Activated CD8-positive, alpha-beta T cell treated with anti-CD3 and anti-CD28 coated beads for 36 hours (primary cell): ENCODE results near the gene PRKCE. TPM values are rescaled to one million over a fixed set of nuclear protein-coding genes. Genes with fewer than 3 reads are reported as not detected.

ENCODE experiments used
- ATAC-seq: fragments of 200-7000 bp; cut with Tn5 transposase; one replicate; pipeline ENCODE4 v1.10.0; 2021; ENCODE audit warnings: mild to moderate bottlenecking, moderate library complexity
- CTCF ChIA-PET: fragments of 350-600 bp; sonication (Branson Sonifier 250); formaldehyde crosslinking; loops from one replicate; lab custom pipeline; 2021; ENCODE audit warnings: antibody characterized with exemption; lab: Charles Lee
- POLR2A ChIA-PET: fragments of 350-600 bp; sonication (Branson Sonifier 250); formaldehyde crosslinking; loops from one replicate; lab custom pipeline; 2021; ENCODE audit warnings: antibody characterized with exemption; lab: Charles Lee
- DNase-seq: peaks from one replicate; pipeline ENCODE4 v3.0.0-alpha.2; 2020
- H3K27ac Mint-ChIP-seq: one replicate; pipeline ENCODE4 v1.8.0; 2021; ENCODE audit warnings: mild to moderate bottlenecking, mixed read lengths
- H3K27me3 Mint-ChIP-seq: one replicate; pipeline ENCODE4 v1.8.0; 2021; ENCODE audit warnings: mixed read lengths
- H3K36me3 Mint-ChIP-seq: one replicate; pipeline ENCODE4 v1.8.0; 2021; ENCODE audit warnings: low read depth, mixed read lengths
- H3K4me1 Mint-ChIP-seq: one replicate; pipeline ENCODE4 v1.8.0; 2021; ENCODE audit warnings: low read depth, mixed read lengths
- H3K4me3 Mint-ChIP-seq: one replicate; pipeline ENCODE4 v1.8.0; 2021; ENCODE audit warnings: mild to moderate bottlenecking, moderate library complexity, mixed read lengths
- H3K9me3 Mint-ChIP-seq: one replicate; pipeline ENCODE4 v1.8.0; 2021; ENCODE audit warnings: mixed read lengths
- intact Hi-C: fragments of 100-400 bp; cut with micrococcal nuclease; formaldehyde crosslinking; loops from one replicate; pipeline ENCODE4 v1.10.0; 2022
- total RNA-seq, 2 experiments: library from RNA; stranded (reverse); gene quantifications; one replicate each; pipeline ENCODE4 v1.2.3, GENCODE V29; 2021
- TF ChIP-seq, protein P1 (sequence below): fragments of 200-600 bp; IDR thresholded peaks from one replicate; pipeline ENCODE4 v1.8.0; 2022; ENCODE audit warnings: antibody characterized with exemption, mild to moderate bottlenecking

The PRKCE gene
- total RNA-seq, 2 experiments from 2014 or later = 11.5 to 11.9 TPM

DNA sequence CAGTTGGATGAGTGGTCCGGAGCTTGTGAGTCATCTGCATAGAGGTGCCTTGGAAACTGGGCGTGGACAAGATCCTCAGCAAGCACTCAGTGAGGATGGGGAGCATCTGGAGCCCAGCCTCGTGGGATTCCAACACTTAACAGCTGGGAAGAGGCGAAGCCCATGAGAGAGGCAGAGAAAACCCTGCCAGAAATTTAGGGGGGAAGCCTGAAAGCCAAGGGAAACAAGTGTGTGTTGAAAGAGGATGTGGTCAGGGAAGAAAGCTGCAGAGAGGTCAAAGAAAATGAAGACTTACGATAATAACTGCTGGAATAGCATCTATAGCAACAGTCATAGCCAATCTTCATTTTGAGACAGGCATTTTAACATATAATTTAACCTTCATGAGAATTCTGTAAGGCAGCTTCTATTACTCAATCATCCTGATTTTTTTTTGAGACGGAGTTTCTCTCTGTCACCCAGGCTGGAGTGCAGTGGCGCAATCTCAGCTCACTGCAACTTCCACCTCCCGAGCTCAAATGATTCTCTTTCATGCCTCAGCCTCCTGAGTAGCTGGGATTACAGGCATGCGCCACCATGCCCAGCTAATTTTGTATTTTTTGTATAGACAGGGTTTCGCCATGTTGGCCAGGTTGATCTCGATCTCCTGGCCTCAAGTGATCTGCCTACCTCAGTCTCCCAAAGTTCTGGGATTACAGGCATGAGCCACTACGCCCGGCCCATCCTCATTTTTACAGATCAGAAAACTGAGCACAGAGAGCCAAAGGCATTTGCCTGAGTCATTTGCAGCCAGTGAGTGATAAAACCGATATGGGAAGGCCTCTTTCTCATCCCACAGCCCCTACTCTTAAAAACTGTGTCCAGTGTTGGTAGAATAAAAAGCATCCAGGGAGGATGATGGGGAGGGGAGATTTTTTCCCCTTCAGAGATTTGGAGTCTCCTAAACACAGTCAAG is 431.3 kb downstream of the PRKCE start:
- Mint-ChIP-seq H3K36me3 (peaks cover 3% of the 10 kb centered on the region), H3K4me3 (no peak overlapping the region), H3K4me1 (peaks cover 15% of the 10 kb centered on the region), H3K27me3 (no peaks in the 10 kb centered on the region), H3K27ac (no peak overlapping the region), H3K9me3 (no peaks in the 10 kb centered on the region)
- intact Hi-C loops = no loop called here
- CTCF ChIA-PET = interaction anchor here (1.0 kb wide), 1 partner anchor 20 kb away, joined by 3 read pairs; no protein-coding TSS in a partner anchor
- DNase-seq = no peak
- TF ChIP-seq, protein P1, sequence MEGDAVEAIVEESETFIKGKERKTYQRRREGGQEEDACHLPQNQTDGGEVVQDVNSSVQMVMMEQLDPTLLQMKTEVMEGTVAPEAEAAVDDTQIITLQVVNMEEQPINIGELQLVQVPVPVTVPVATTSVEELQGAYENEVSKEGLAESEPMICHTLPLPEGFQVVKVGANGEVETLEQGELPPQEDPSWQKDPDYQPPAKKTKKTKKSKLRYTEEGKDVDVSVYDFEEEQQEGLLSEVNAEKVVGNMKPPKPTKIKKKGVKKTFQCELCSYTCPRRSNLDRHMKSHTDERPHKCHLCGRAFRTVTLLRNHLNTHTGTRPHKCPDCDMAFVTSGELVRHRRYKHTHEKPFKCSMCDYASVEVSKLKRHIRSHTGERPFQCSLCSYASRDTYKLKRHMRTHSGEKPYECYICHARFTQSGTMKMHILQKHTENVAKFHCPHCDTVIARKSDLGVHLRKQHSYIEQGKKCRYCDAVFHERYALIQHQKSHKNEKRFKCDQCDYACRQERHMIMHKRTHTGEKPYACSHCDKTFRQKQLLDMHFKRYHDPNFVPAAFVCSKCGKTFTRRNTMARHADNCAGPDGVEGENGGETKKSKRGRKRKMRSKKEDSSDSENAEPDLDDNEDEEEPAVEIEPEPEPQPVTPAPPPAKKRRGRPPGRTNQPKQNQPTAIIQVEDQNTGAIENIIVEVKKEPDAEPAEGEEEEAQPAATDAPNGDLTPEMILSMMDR = no peak
- ATAC-seq = no peak
- POLR2A ChIA-PET = interaction anchor here (0.7 kb wide), 1 partner anchor 137 kb away, joined by 3 read pairs; no protein-coding TSS in a partner anchor

DNA sequence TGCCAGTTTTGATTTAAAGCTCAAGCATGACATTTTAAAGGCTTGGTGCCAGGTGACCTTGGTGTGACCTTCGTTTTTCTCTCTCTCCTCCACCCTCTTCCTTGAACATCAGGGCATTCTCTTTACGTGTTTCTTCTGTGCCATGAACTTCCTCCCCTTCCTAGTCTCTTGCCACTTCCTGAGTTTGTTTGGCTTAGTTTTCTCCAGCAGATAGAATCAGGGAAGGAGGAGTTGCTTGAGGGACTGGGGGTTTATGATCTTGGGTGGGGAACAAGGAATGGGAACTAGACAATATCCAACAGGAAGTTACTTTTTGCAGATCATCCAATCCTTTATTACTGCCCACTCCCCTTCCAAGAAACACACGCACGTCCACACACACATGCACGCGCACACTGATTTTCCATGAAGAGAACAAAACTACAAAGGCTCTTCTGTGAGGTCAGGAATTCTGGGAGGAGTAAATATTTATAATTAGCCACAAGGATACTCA is 435.1 kb downstream of the PRKCE start:
- intact Hi-C loops = no loop called here
- H3K9me3 Mint-ChIP-seq = no peaks in the 10 kb centered on the region
- DNase-seq = no peak
- H3K4me1 Mint-ChIP-seq = peaks cover 8% of the 10 kb centered on the region
- ChIA-PET CTCF (interaction anchor here (1.6 kb wide), 1 partner anchor 23 kb away, joined by 8 read pairs; no protein-coding TSS in a partner anchor), POLR2A (interaction anchor here (0.5 to 0.9 kb wide), 2 partner anchors 222 to 263 kb away, joined by 3 read pairs; no protein-coding TSS in a partner anchor)
- H3K27ac Mint-ChIP-seq = no peak overlapping the region
- H3K4me3 Mint-ChIP-seq = no peak overlapping the region
- H3K27me3 Mint-ChIP-seq = no peaks in the 10 kb centered on the region
- no peak for ATAC-seq
- peaks cover 6% of the 10 kb centered on the region for H3K36me3 Mint-ChIP-seq
- TF ChIP-seq, protein P1 = no peak

DNA sequence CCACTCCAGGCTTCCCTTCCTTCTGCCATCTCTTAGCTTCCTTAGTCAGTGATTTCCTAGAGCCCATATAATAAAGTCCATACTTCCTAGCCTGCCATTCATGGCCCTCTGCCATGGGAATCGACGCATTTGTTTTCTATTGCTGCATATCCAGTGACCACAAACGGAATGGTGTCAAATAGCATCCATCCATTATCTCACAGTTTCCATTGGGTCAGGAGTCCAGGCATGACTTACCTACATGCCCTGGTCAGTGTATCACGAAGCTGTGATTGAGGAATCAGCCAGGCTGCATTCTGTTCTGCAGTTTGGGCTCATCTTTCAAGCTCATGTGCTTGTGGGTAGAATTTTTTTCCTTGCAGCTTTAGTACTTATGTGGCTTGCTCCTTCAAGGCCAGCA is 436.0 kb downstream of the PRKCE start:
- POLR2A ChIA-PET = no interaction called here
- no peak for DNase-seq
- Mint-ChIP-seq H3K4me1 (peaks cover 2% of the 10 kb centered on the region), H3K36me3 (peaks cover 6% of the 10 kb centered on the region), H3K27ac (no peak overlapping the region), H3K27me3 (no peaks in the 10 kb centered on the region), H3K4me3 (no peak overlapping the region), H3K9me3 (no peaks in the 10 kb centered on the region)
- TF ChIP-seq, protein P1 = no peak
- CTCF ChIA-PET = interaction anchor here (1.6 kb wide), 1 partner anchor 24 kb away, joined by 8 read pairs; no protein-coding TSS in a partner anchor
- intact Hi-C loops = no loop called here
- no peak for ATAC-seq

DNA sequence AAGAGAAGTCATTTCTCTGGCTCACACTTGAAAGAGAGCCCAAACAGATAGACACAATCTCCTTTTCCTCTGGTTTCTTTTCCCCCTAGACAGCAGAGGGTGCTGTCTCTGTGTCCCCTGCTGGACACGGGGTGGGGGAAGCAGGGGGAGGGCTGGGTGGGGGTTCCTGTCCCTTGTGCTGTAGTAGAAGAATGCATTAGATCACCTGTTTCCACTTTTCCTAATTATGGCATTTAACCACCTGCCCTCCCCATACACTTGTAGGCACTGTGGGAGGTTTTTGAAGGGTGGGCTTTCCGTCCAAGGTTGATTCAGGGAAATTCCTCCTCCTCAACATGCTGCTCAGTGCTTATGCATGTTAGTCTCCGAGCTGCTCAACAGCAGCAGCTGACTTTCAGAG is 439.5 kb downstream of the PRKCE start:
- Mint-ChIP-seq H3K4me3 (no peak overlapping the region), H3K27ac (no peak overlapping the region), H3K36me3 (peaks cover 9% of the 10 kb centered on the region), H3K27me3 (no peaks in the 10 kb centered on the region), H3K9me3 (no peaks in the 10 kb centered on the region), H3K4me1 (no peaks in the 10 kb centered on the region)
- ChIA-PET CTCF (interaction anchor here (0.7 to 0.9 kb wide), 2 partner anchors 11 to 28 kb away, joined by 3 to 4 read pairs; no protein-coding TSS in a partner anchor), POLR2A (no interaction called here)
- TF ChIP-seq, protein P1 = no peak
- ATAC-seq (no peak), DNase-seq (no peak)
- intact Hi-C loops = no loop called here
